Psoas muscle (tissue), 8 donors: Measurements from ENCODE around the gene CYP2C19. TPM values are rescaled to one million over a fixed set of nuclear protein-coding genes. Genes with fewer than 3 reads are reported as not detected.

ENCODE experiments used
- ATAC-seq, 4 donors: fragments of 200-7000 bp; cut with Tn5 transposase; one replicate each; pipeline ENCODE4 v1.9.1; 2020; ENCODE audit warnings: moderate library complexity in 3 of 4, mild to moderate bottlenecking in 2 of 4
- DNase-seq, 2 donors: peaks; one replicate each; pipeline ENCODE4 v3.0.0-alpha.2; 2020
- H3K27ac ChIP-seq: fragments of 200-600 bp; one replicate; pipeline ENCODE4 v1.8.0; 2022
- H3K27me3 ChIP-seq, 3 donors: fragments of 200-600 bp in 1 of 3; one replicate each; pipeline versions ENCODE4 v1.6.1 to v1.8.0; 2013 to 2022; ENCODE audit warnings: low read length in 2 of 3, mild to moderate bottlenecking in 2 of 3, moderate library complexity in 1 of 3; ENCODE audit not compliant: insufficient read depth in 3 of 3
- H3K36me3 ChIP-seq, 2 donors: fragments of 200-600 bp in 1 of 2; one replicate each; pipeline versions ENCODE4 v1.6.1 to v1.8.0; 2013 to 2022; ENCODE audit warnings: low read depth in 1 of 2, mild to moderate bottlenecking in 1 of 2, moderate library complexity in 1 of 2; ENCODE audit not compliant: insufficient read depth in 1 of 2
- H3K4me1 ChIP-seq: fragments of 200-600 bp; one replicate; pipeline ENCODE4 v1.8.0; 2022
- H3K4me3 ChIP-seq: fragments of 200-600 bp; one replicate; pipeline ENCODE4 v1.8.0; 2022; ENCODE audit warnings: mild to moderate bottlenecking
- H3K9me3 ChIP-seq: fragments of 200-600 bp; one replicate; pipeline ENCODE4 v1.8.0; 2022
- CTCF ChIP-seq: fragments of 200-600 bp; IDR thresholded peaks from one replicate; pipeline ENCODE4 v1.8.0; 2022; ENCODE audit warnings: antibody characterized with exemption
- WGBS, 3 donors: extraction: QIAGEN DNeasy Blood & Tissue Kit; methylation state at CpG; one replicate each; pipeline versions ENCODE4 v1.1.6 to v1.1.7; 2013; 5-methylcytosine and 5-hydroxymethylcytosine counted together
- intact Hi-C, 2 donors: fragments of 100-400 bp; cut with DNase I; formaldehyde crosslinking; loops; one replicate each; pipeline versions ENCODE4 v1.11.0 to v1.14.2; 2022
- polyA plus RNA-seq, 3 donors: library from polyadenylated mRNA; stranded (reverse); fragments of 200-250 nt; gene quantifications; one replicate each; pipeline ENCODE4 v1.2.3, GENCODE V29; 2013
- total RNA-seq, 4 donors: library from RNA; stranded (reverse); fragmentation: NEBNext Ultra II Directional in 2 of 4; extraction: Animal tissue kit (Norgen Biotek cat#: 25700) in 2 of 4; gene quantifications; one replicate each; pipeline versions ENCODE4 v1.2.1 to v1.2.4, GENCODE V29; 2021 to 2023
- donor health status: healthy with polysubstance abuse.
- donor health status: DM: no; HTN: no; CAD: no; lungs with moderate emphysema.
- donor health status: Bipolar disorder and iron deficiency.
- donor health status: healthy.
- donor health status: DM: yes; HTN: yes; CAD: no.
- donor health status: DM: no; HTN: no; CAD: no.
- donor health status: DM: no; HTN: no; CAD: no.
- donor health status: DM: yes; HTN: yes; CAD: no.

The CYP2C19 gene
- total and polyA plus RNA-seq, 7 donors: 0.04 to 0.15 TPM; not detected in 5

DNA sequence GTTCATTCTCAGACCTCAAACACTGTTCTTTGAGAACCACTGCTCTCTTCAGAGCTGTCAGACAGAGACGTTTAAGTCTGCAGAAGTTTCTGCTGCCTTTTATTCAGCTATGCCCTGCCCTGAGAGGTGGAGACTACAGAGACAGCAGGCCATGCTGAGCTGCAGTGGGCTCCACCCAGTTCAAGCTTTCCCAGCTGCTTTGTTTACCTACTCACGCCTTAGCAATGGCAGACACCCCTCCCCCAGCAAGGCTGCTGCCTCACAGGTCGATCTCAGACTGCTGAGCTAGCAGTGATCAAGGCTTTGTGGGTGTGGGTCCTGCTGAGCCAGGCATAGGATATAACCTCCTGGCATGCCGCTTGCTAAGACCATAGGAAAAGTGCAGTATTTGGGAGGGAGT lies 95.5 kb downstream of the CYP2C19 start:
- ATAC-seq: no peak
- H3K9me3 ChIP-seq: no peaks in the 10 kb centered on the region
- TF ChIP-seq CTCF: no peak

GRCh38 chr10:94859086-94859485 lies 96.6 kb downstream of the CYP2C19 start:
- Histone ChIP-seq H3K27me3 (no peaks in the 10 kb centered on the region), H3K9me3 (peaks cover 3% of the 10 kb centered on the region), H3K4me1 (no peaks in the 10 kb centered on the region), H3K4me3 (no peak overlapping the region), H3K27ac (no peak overlapping the region), H3K36me3 (no peaks in the 10 kb centered on the region)
- 76 to 82% (median 79%) methylated on average over 3 of the region's 3 CpGs for WGBS, 3 donors
- intact Hi-C loops: no loop called here
- ATAC-seq (no peak), DNase-seq (no peak)
- TF ChIP-seq CTCF: no peak

More for the DNA sequence above, 95.5 kb downstream of the CYP2C19 start:
- no peak for DNase-seq
- H3K36me3 ChIP-seq: no peaks in the 10 kb centered on the region
- no peak overlapping the region for H3K27ac ChIP-seq
- 50 to 56% (median 53%) methylated on average over 4 of the region's 4 CpGs for WGBS, 3 donors
- intact Hi-C loops: no loop called here
- H3K4me1 ChIP-seq: no peaks in the 10 kb centered on the region
- no peak overlapping the region for H3K4me3 ChIP-seq
- H3K27me3 ChIP-seq: no peaks in the 10 kb centered on the region

DNA sequence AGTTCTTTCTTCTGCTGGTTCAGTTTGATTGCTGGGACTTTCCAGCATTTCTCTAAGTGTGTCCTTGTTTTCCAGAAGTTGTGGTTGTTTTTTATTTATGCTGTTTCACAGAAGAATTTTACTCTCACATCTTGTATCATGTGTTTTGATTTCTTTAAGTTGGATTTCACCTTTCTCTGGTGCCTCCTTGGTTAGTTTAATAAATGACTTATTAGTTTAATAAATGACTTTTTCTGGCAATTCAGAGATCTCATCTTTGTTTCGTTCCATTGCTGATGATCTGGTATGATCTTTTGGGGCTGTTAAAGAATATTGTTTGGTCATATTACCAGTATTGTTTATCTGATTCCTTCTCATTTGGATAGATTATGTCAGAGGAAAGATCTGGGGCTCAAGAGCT lies 116.2 kb downstream of the CYP2C19 start:
- Histone ChIP-seq H3K27ac (no peak overlapping the region), H3K27me3 (no peaks in the 10 kb centered on the region), H3K36me3 (no peaks in the 10 kb centered on the region), H3K9me3 (no peaks in the 10 kb centered on the region), H3K4me1 (no peaks in the 10 kb centered on the region), H3K4me3 (no peak overlapping the region)
- ATAC-seq: no peak
- DNase-seq: no peak
- intact Hi-C loops: no loop called here
- no peak for TF ChIP-seq CTCF
- WGBS, 3 donors: 83 to 84% (median 84%) methylated on average over 1 of the region's 1 CpG

GRCh38 chr10:94879214-94879613 lies 116.7 kb downstream of the CYP2C19 start:
- H3K4me1 ChIP-seq: no peaks in the 10 kb centered on the region
- DNase-seq (no peak), ATAC-seq (no peak)
- TF ChIP-seq CTCF: no peak
- 79 to 91% (median 81%) methylated on average over 1 of the region's 1 CpG for WGBS, 3 donors
- H3K27me3 ChIP-seq: no peaks in the 10 kb centered on the region
- H3K4me3 ChIP-seq: no peak overlapping the region
- H3K9me3 ChIP-seq: no peaks in the 10 kb centered on the region
- no peak overlapping the region for H3K27ac ChIP-seq
- intact Hi-C loops: no loop called here
- no peaks in the 10 kb centered on the region for H3K36me3 ChIP-seq

DNA sequence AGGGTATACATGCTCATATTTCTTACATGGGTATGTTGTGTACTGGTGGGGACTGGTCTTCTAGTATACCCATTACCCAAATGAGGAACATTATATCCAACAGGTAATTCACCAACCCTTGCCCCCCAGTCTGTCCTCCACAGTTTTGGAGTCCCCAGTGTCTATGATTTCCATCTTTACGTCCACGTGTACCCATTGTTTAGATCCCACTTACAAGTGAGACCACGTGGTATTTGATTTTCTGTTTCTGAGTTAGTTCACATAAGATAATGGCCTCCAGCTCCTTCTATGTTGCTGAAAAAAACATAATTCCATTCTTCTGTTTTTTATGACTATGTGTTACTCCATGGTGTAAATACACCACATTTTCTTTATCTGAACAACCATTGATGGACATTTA lies 126.6 kb downstream of the CYP2C19 start:
- intact Hi-C loops: no loop called here
- TF ChIP-seq CTCF: no peak
- no peak for ATAC-seq
- DNase-seq: no peak
- Histone ChIP-seq H3K4me1 (no peaks in the 10 kb centered on the region), H3K27ac (no peak overlapping the region), H3K36me3 (no peaks in the 10 kb centered on the region), H3K9me3 (no peaks in the 10 kb centered on the region), H3K4me3 (no peak overlapping the region), H3K27me3 (no peaks in the 10 kb centered on the region)
- 72 to 75% (median 75%) methylated on average over 3 of the region's 3 CpGs for WGBS, 3 donors
